Rectal smooth muscle tissue (tissue), 1 donor: ENCODE measurements around the gene PXT1.
A peak's percentile ranks its signal among the peaks of the same experiment; 100 is the strongest.

ENCODE experiments used
- H3K27ac ChIP-seq: one replicate; pipeline ENCODE4 v1.7.0; 2013; ENCODE audit warnings: low read depth, low read length, inconsistent platforms
- H3K27me3 ChIP-seq: one replicate; pipeline ENCODE4 v1.7.0; 2013; ENCODE audit warnings: low read length; ENCODE audit not compliant: control insufficient read depth, insufficient read depth
- H3K36me3 ChIP-seq: one replicate; pipeline ENCODE4 v1.7.0; 2013; ENCODE audit warnings: low read length; ENCODE audit not compliant: control insufficient read depth, insufficient read depth
- H3K4me1 ChIP-seq: one replicate; pipeline ENCODE4 v1.7.0; 2013; ENCODE audit warnings: low read length; ENCODE audit not compliant: control insufficient read depth, insufficient read depth
- H3K4me3 ChIP-seq: one replicate; pipeline ENCODE4 v1.7.0; 2013; ENCODE audit warnings: low read length
- H3K9ac ChIP-seq: one replicate; pipeline ENCODE4 v1.7.0; 2013; ENCODE audit warnings: low read length

Gene PXT1

GRCh38 chr6:36442103-36442670 lies 467 bp downstream of the PXT1 start:
- H3K36me3 ChIP-seq: no peaks in the 10 kb centered on the region

GRCh38 chr6:36441307-36441894 lies 1.3 kb downstream of the PXT1 start:
- Histone ChIP-seq H3K9ac (no peak overlapping the region), H3K4me1 (peaks cover 26% of the 10 kb centered on the region), H3K4me3 (no peak overlapping the region)

More at GRCh38 chr6:36442103-36442670, 467 bp downstream of the PXT1 start:
- Histone ChIP-seq H3K4me3 (peak overlapping the region; percentile 78), H3K27me3 (no peaks in the 10 kb centered on the region), H3K4me1 (peaks cover 26% of the 10 kb centered on the region), H3K9ac (peak overlapping the region; percentile 76), H3K27ac (peak overlapping the region; percentile 92)

GRCh38 chr6:36436466-36436865 lies 6.2 kb downstream of the PXT1 start:
- H3K4me1 ChIP-seq: peaks cover 6% of the 10 kb centered on the region
- H3K27me3 ChIP-seq: no peaks in the 10 kb centered on the region
- no peak overlapping the region for H3K27ac ChIP-seq
- H3K36me3 ChIP-seq: no peaks in the 10 kb centered on the region
- H3K9ac ChIP-seq: no peak overlapping the region
- no peak overlapping the region for H3K4me3 ChIP-seq

More at GRCh38 chr6:36441307-36441894, 1.3 kb downstream of the PXT1 start:
- peak overlapping the region; percentile 87 for H3K27ac ChIP-seq
- no peaks in the 10 kb centered on the region for H3K27me3 ChIP-seq
- no peaks in the 10 kb centered on the region for H3K36me3 ChIP-seq

GRCh38 chr6:36432151-36432671 lies 10.4 kb downstream of the PXT1 start:
- no peak overlapping the region for H3K4me3 ChIP-seq
- H3K27me3 ChIP-seq: no peaks in the 10 kb centered on the region
- H3K9ac ChIP-seq: no peak overlapping the region
- H3K27ac ChIP-seq: no peak overlapping the region
- no peaks in the 10 kb centered on the region for H3K36me3 ChIP-seq
- no peaks in the 10 kb centered on the region for H3K4me1 ChIP-seq

GRCh38 chr6:36431197-36431596 lies 11.5 kb downstream of the PXT1 start:
- Histone ChIP-seq H3K4me1 (no peaks in the 10 kb centered on the region), H3K4me3 (no peak overlapping the region), H3K27me3 (no peaks in the 10 kb centered on the region), H3K36me3 (no peaks in the 10 kb centered on the region), H3K27ac (no peak overlapping the region), H3K9ac (no peak overlapping the region)

GRCh38 chr6:36430351-36430750 lies 12.3 kb downstream of the PXT1 start:
- H3K36me3 ChIP-seq: no peaks in the 10 kb centered on the region
- H3K4me1 ChIP-seq: no peaks in the 10 kb centered on the region
- H3K27me3 ChIP-seq: no peaks in the 10 kb centered on the region
- no peak overlapping the region for H3K4me3 ChIP-seq
- H3K9ac ChIP-seq: no peak overlapping the region
- no peak overlapping the region for H3K27ac ChIP-seq

- Histone ChIP-seq H3K27ac (no peak overlapping the region), H3K4me3 (no peak overlapping the region), H3K4me1 (no peaks in the 10 kb centered on the region), H3K9ac (no peak overlapping the region), H3K36me3 (no peaks in the 10 kb centered on the region), H3K27me3 (no peaks in the 10 kb centered on the region)
These were observed 13.7 kb downstream of the PXT1 start for GRCh38 chr6:36428911-36429310.

- Histone ChIP-seq H3K36me3 (no peaks in the 10 kb centered on the region), H3K4me1 (peaks cover 4% of the 10 kb centered on the region), H3K4me3 (no peak overlapping the region), H3K9ac (no peak overlapping the region), H3K27ac (no peak overlapping the region), H3K27me3 (no peaks in the 10 kb centered on the region)
These were observed 16.0 kb downstream of the PXT1 start for GRCh38 chr6:36426622-36427021.

GRCh38 chr6:36423101-36423824 lies 19.4 kb downstream of the PXT1 start:
- Histone ChIP-seq H3K27ac (peak overlapping the region; percentile 76), H3K9ac (peak overlapping the region; percentile 93), H3K36me3 (no peaks in the 10 kb centered on the region), H3K27me3 (no peaks in the 10 kb centered on the region), H3K4me3 (peak overlapping the region; percentile 74), H3K4me1 (peaks cover 4% of the 10 kb centered on the region)

GRCh38 chr6:36422714-36423100 lies 19.9 kb downstream of the PXT1 start:
- Histone ChIP-seq H3K27me3 (no peaks in the 10 kb centered on the region), H3K9ac (peak overlapping the region; percentile 77), H3K4me1 (peaks cover 4% of the 10 kb centered on the region), H3K27ac (peak overlapping the region; percentile 76), H3K4me3 (peak overlapping the region; percentile 74), H3K36me3 (no peaks in the 10 kb centered on the region)

- no peaks in the 10 kb centered on the region for H3K36me3 ChIP-seq
- H3K27me3 ChIP-seq: no peaks in the 10 kb centered on the region
- H3K4me3 ChIP-seq: no peak overlapping the region
- H3K27ac ChIP-seq: no peak overlapping the region
- peaks cover 4% of the 10 kb centered on the region for H3K4me1 ChIP-seq
- no peak overlapping the region for H3K9ac ChIP-seq
These were observed 23.3 kb downstream of the PXT1 start for GRCh38 chr6:36419310-36419709.

GRCh38 chr6:36418558-36418957 lies 24.1 kb downstream of the PXT1 start:
- Histone ChIP-seq H3K4me1 (peaks cover 4% of the 10 kb centered on the region), H3K27me3 (no peaks in the 10 kb centered on the region), H3K9ac (no peak overlapping the region), H3K4me3 (no peak overlapping the region), H3K36me3 (no peaks in the 10 kb centered on the region), H3K27ac (no peak overlapping the region)
